Thoracic aorta (tissue), 2 donors: ENCODE results near the gene HMGCS1. TPM values are rescaled to one million over a fixed set of nuclear protein-coding genes. Genes with fewer than 3 reads are reported as not detected.

Source experiments
- ATAC-seq: fragments of 150-250 bp; one replicate; pipeline ENCODE4 v1.8.0; 2017; ENCODE audit warnings: low read depth; ENCODE audit not compliant: insufficient number of reproducible peaks, low FRiP score
- DNase-seq: peaks from one replicate; pipeline ENCODE4 v3.0.0-alpha.2; 2020; ENCODE audit warnings: low spot score
- H3K27ac ChIP-seq, 2 donors: fragments of 200-600 bp; sonication (generic); 1 replicate in 1 of 2; 2 replicates in 1 of 2; pipeline ENCODE4 v1.5.1; 2016; ENCODE audit warnings: mild to moderate bottlenecking in 2 of 2, moderate library complexity in 2 of 2
- H3K27me3 ChIP-seq: fragments of 200-600 bp; sonication (generic); replicated peaks from 2 replicates; pipeline ENCODE4 v1.6.0; 2016; ENCODE audit warnings: mild to moderate bottlenecking; ENCODE audit not compliant: insufficient read depth
- H3K36me3 ChIP-seq: fragments of 200-600 bp; sonication (generic); one replicate; pipeline ENCODE4 v1.5.1; 2016
- H3K4me1 ChIP-seq, 2 donors: fragments of 200-600 bp; sonication (generic); 1 replicate in 1 of 2; 2 replicates in 1 of 2; pipeline versions ENCODE4 v1.5.1 to v1.6.0; 2016; ENCODE audit warnings: low read depth in 2 of 2, mild to moderate bottlenecking in 1 of 2; ENCODE audit not compliant: control insufficient read depth in 1 of 2
- H3K4me3 ChIP-seq: fragments of 200-600 bp; sonication (generic); 2 replicates; pipeline ENCODE4 v1.5.1; 2016; ENCODE audit warnings: mild to moderate bottlenecking
- H3K9me3 ChIP-seq: fragments of 200-600 bp; sonication (generic); 2 replicates; pipeline ENCODE4 v1.5.1; 2016
- CTCF ChIP-seq: fragments of 200-600 bp; sonication (generic); IDR thresholded peaks from one replicate; pipeline ENCODE4 v1.5.1; 2019; ENCODE audit warnings: antibody characterized with exemption
- total RNA-seq, 2 donors: library from RNA; depleted of rRNA; stranded (reverse); fragments of >200 nt; gene quantifications; one replicate each; pipeline versions ENCODE4 v1.1.0 to v1.2.3, GENCODE V29; 2016

The HMGCS1 gene
- total RNA-seq, 2 donors from 2014 or later = 13.3 to 17.6 TPM

GRCh38 chr5:43279548-43280274 is 33.5 kb downstream of the HMGCS1 start:
- Histone ChIP-seq H3K4me1 (no peaks in the 10 kb centered on the region), H3K9me3 (no peaks in the 10 kb centered on the region), H3K36me3 (no peaks in the 10 kb centered on the region), H3K27ac (no peak overlapping the region), H3K27me3 (no peaks in the 10 kb centered on the region), H3K4me3 (no peak overlapping the region)
- DNase-seq (no peak), ATAC-seq (no peak)
- no peak for TF ChIP-seq CTCF

- Histone ChIP-seq H3K36me3 (no peaks in the 10 kb centered on the region), H3K27ac (no peak overlapping the region), H3K4me1 (no peaks in the 10 kb centered on the region), H3K4me3 (no peak overlapping the region), H3K27me3 (no peaks in the 10 kb centered on the region), H3K9me3 (no peaks in the 10 kb centered on the region)
- DNase-seq (no peak), ATAC-seq (no peak)
- no peak for TF ChIP-seq CTCF
Observed at GRCh38 chr5:43275391-43275790, 37.8 kb downstream of the HMGCS1 start.

GRCh38 chr5:43274435-43275114 is 38.6 kb downstream of the HMGCS1 start:
- DNase-seq = no peak
- H3K9me3 ChIP-seq = no peaks in the 10 kb centered on the region
- H3K36me3 ChIP-seq = no peaks in the 10 kb centered on the region
- no peak for TF ChIP-seq CTCF
- H3K4me1 ChIP-seq = no peaks in the 10 kb centered on the region
- H3K27me3 ChIP-seq = no peaks in the 10 kb centered on the region
- no peak for ATAC-seq
- H3K27ac ChIP-seq = no peak overlapping the region
- H3K4me3 ChIP-seq = no peak overlapping the region

- DNase-seq (no peak), ATAC-seq (no peak)
- Histone ChIP-seq H3K4me3 (no peak overlapping the region), H3K4me1 (no peaks in the 10 kb centered on the region), H3K27me3 (no peaks in the 10 kb centered on the region), H3K27ac (no peak overlapping the region), H3K9me3 (no peaks in the 10 kb centered on the region), H3K36me3 (no peaks in the 10 kb centered on the region)
- no peak for TF ChIP-seq CTCF
Observed at GRCh38 chr5:43273552-43273951, 39.7 kb downstream of the HMGCS1 start.

- Histone ChIP-seq H3K9me3 (no peaks in the 10 kb centered on the region), H3K27ac (no peak overlapping the region), H3K36me3 (no peaks in the 10 kb centered on the region), H3K4me1 (no peaks in the 10 kb centered on the region), H3K27me3 (no peaks in the 10 kb centered on the region), H3K4me3 (no peak overlapping the region)
- DNase-seq (no peak), ATAC-seq (no peak)
- TF ChIP-seq CTCF = no peak
Observed at GRCh38 chr5:43270645-43271044, 42.6 kb downstream of the HMGCS1 start.
